Measurements from ENCODE around the gene SMIM5. TPM values are rescaled to one million over a fixed set of nuclear protein-coding genes. Genes with fewer than 3 reads are reported as not detected.

The SMIM5 gene
- total and polyA plus RNA-seq, 2 donors, result 0.94 to 7.3 TPM

DNA sequence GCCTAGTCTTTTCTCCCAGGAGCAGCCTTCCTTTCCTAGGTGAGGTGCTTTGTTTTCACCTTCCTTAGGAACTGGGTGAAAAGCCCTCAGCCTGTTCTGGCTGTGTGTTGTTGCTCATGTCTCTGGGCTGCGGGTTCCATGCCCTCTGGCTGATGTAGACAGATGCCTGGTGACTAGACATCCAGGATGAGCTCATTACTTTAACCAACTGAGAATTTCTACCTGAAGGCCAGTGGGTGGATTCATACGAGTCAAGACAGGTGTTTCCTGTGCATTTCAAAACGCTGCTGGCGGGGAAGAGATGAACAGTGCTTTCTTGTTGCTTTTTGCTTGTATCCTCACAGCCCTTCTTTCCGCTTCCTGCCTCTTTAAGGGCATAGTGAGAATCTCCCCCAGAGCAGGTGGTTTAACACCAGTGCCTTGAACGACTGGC, 56.2 kb downstream of the SMIM5 start:
- DNase-seq (ENCODE audit: low read depth in 6 of 9, low spot score in 9 of 9), result peak in 8 of 9 donors; percentile 68 to 98 (median 88)
- Histone ChIP-seq H3K9me3 (ENCODE audit: control insufficient read depth in 2 of 2, insufficient read depth in 1 of 2, low read length in 1 of 2) (no peaks in the 10 kb centered on the region), H3K27me3 (ENCODE audit: control insufficient read depth in 2 of 2, insufficient read depth in 1 of 2, low read length in 1 of 2) (no peaks in the 10 kb centered on the region), H3K27ac (ENCODE audit: low read depth in 1 of 2, low read length in 1 of 2) (peak overlapping the region; percentile 86 to 96), H3K36me3 (ENCODE audit: control insufficient read depth in 2 of 2, insufficient read depth in 2 of 2, low read length in 1 of 2) (peaks cover 18 to 46% of the 10 kb centered on the region in 2 donors), H3K4me3 (ENCODE audit: low read length in 2 of 2) (peak overlapping the region in 1 of 2 donors; percentile 0), H3K4me1 (ENCODE audit: control insufficient read depth in 2 of 2, insufficient read depth in 2 of 2, low read length in 2 of 2) (peaks cover 63 to 98% of the 10 kb centered on the region in 2 donors)
- WGBS, result 6% methylated on average over 6 of the region's 6 CpGs

Other genes with a start within 250 kb of the SMIM5 start
- 79.4 TPM for gene GRB2, start 227.8 kb upstream of the SMIM5 start, total RNA-seq
- gene GRB2, start 227.8 kb upstream of the SMIM5 start, polyA plus RNA-seq, result 65.1 TPM
- 16.1 TPM for gene TMEM94, start 176.8 kb upstream of the SMIM5 start, total RNA-seq
- 64.5 TPM for gene TMEM94, start 176.8 kb upstream of the SMIM5 start, polyA plus RNA-seq
- 1.0 TPM for gene CASKIN2, start 117.9 kb upstream of the SMIM5 start, total RNA-seq
- gene CASKIN2, start 117.9 kb upstream of the SMIM5 start, polyA plus RNA-seq, result 5.4 TPM
- 36.3 TPM for gene TSEN54, start 116.9 kb upstream of the SMIM5 start, total RNA-seq
- 91.0 TPM for gene TSEN54, start 116.9 kb upstream of the SMIM5 start, polyA plus RNA-seq
- 5.3 TPM for gene LLGL2, start 107.7 kb upstream of the SMIM5 start, total RNA-seq
- 36.6 TPM for gene LLGL2, start 107.7 kb upstream of the SMIM5 start, polyA plus RNA-seq
- 31.3 TPM for gene MYO15B, start 45.6 kb upstream of the SMIM5 start, total RNA-seq
- gene MYO15B, start 45.6 kb upstream of the SMIM5 start, polyA plus RNA-seq, result 448 TPM
- 17.4 TPM for gene RECQL5, start 33.7 kb downstream of the SMIM5 start, total RNA-seq
- 51.8 TPM for gene RECQL5, start 33.7 kb downstream of the SMIM5 start, polyA plus RNA-seq
- gene SAP30BP, start 33.9 kb downstream of the SMIM5 start, total RNA-seq, result 85.4 TPM
- 72.4 TPM for gene SAP30BP, start 33.9 kb downstream of the SMIM5 start, polyA plus RNA-seq
- gene ITGB4, start 88.0 kb downstream of the SMIM5 start, total RNA-seq, result 4.3 TPM
- gene ITGB4, start 88.0 kb downstream of the SMIM5 start, polyA plus RNA-seq, result 79.0 TPM
- 37.3 TPM for gene GALK1, start 131.8 kb downstream of the SMIM5 start, total RNA-seq
- 32.6 TPM for gene GALK1, start 131.8 kb downstream of the SMIM5 start, polyA plus RNA-seq
- gene UNK, start 151.4 kb downstream of the SMIM5 start, total RNA-seq, result 13.7 TPM
- 31.6 TPM for gene UNK, start 151.4 kb downstream of the SMIM5 start, polyA plus RNA-seq
- gene UNC13D, start 211.0 kb downstream of the SMIM5 start, total RNA-seq, result 43.2 TPM
- gene UNC13D, start 211.0 kb downstream of the SMIM5 start, polyA plus RNA-seq, result 59.1 TPM
- gene WBP2, start 221.9 kb downstream of the SMIM5 start, total RNA-seq, result 17.3 TPM
- gene WBP2, start 221.9 kb downstream of the SMIM5 start, polyA plus RNA-seq, result 96.9 TPM
- gene TRIM47, start 245.1 kb downstream of the SMIM5 start, total RNA-seq, result 12.6 TPM
- 22.8 TPM for gene TRIM47, start 245.1 kb downstream of the SMIM5 start, polyA plus RNA-seq

All from thymus (tissue), 11 donors.